Measurements from ENCODE around the gene PAPSS1.

GRCh38 chr4:107683873-107684272 is 36.2 kb downstream of the PAPSS1 start:
- TF ChIP-seq ZFX (IDR thresholded peaks at IDR 0.05; ENCODE audit: borderline replicate concordance): no peak
- no peak for TF ChIP-seq CTCF (IDR thresholded peaks at IDR 0.05)
